ENCODE data around the gene VASN.
A peak's percentile ranks its signal among the peaks of the same experiment; 100 is the strongest.

VASN gene

DNA sequence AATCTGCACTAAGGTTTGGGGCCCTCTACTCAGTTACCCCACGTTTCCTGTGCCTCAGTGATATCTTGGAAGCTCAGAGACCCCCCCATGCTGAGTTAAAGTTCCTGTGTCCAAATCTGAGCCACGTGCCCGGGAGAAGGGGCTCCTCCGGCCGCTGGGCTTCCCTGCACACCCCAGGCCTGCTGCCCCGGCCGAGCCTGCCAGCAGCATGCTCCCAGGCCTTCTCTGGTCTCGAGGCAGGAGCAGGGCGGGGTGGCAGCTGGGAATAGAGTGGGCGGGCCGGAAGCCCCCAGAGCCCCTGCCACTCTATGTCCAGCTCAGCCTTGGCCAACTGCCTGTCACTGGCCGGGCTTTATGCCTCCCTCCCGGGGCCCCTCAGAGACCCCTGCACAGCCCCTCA lies 5.6 kb upstream of the VASN start:
- TF ChIP-seq, protein P1, sequence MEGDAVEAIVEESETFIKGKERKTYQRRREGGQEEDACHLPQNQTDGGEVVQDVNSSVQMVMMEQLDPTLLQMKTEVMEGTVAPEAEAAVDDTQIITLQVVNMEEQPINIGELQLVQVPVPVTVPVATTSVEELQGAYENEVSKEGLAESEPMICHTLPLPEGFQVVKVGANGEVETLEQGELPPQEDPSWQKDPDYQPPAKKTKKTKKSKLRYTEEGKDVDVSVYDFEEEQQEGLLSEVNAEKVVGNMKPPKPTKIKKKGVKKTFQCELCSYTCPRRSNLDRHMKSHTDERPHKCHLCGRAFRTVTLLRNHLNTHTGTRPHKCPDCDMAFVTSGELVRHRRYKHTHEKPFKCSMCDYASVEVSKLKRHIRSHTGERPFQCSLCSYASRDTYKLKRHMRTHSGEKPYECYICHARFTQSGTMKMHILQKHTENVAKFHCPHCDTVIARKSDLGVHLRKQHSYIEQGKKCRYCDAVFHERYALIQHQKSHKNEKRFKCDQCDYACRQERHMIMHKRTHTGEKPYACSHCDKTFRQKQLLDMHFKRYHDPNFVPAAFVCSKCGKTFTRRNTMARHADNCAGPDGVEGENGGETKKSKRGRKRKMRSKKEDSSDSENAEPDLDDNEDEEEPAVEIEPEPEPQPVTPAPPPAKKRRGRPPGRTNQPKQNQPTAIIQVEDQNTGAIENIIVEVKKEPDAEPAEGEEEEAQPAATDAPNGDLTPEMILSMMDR (IDR thresholded peaks at IDR 0.05; ENCODE audit: low read depth, low read length), result no peak
- in situ Hi-C loops (cut with HindIII; ENCODE audit: low sequenced_read_pairs), result no loop called here
- no peak for DNase-seq (ENCODE audit: low read depth, low spot score)
- no peak overlapping the region for H3K4me3 ChIP-seq (ENCODE audit: low read depth, low read length)

DNA sequence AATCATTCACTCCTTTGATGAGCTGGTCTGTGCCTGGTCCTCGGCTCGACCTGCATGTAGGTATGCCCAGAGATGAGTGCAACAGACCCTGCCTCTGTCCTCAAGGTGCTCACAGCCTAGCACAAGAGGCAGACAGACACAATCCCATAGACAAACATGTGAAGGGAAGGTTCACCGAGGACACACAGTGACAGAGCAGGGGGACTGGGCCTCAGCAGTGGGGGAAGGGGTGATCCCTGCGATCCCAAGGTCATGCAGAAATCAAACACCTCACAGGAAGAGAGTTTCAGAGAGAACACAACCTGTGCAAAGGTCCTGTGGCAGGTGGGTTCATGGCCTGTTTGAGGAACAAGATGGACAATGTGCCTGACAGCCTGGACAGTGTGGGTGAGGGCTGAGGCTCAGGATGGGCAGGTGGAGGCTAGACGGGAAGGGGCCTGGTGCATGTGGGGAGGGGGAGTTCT lies 4.2 kb upstream of the VASN start:
- DNase-seq (ENCODE audit: low read depth, low spot score), result no peak
- in situ Hi-C loops (cut with HindIII; ENCODE audit: low sequenced_read_pairs), result no loop called here
- H3K4me3 ChIP-seq (ENCODE audit: low read depth, low read length), result no peak overlapping the region
- TF ChIP-seq, protein P1 (IDR thresholded peaks at IDR 0.05; ENCODE audit: low read depth, low read length), result no peak

DNA sequence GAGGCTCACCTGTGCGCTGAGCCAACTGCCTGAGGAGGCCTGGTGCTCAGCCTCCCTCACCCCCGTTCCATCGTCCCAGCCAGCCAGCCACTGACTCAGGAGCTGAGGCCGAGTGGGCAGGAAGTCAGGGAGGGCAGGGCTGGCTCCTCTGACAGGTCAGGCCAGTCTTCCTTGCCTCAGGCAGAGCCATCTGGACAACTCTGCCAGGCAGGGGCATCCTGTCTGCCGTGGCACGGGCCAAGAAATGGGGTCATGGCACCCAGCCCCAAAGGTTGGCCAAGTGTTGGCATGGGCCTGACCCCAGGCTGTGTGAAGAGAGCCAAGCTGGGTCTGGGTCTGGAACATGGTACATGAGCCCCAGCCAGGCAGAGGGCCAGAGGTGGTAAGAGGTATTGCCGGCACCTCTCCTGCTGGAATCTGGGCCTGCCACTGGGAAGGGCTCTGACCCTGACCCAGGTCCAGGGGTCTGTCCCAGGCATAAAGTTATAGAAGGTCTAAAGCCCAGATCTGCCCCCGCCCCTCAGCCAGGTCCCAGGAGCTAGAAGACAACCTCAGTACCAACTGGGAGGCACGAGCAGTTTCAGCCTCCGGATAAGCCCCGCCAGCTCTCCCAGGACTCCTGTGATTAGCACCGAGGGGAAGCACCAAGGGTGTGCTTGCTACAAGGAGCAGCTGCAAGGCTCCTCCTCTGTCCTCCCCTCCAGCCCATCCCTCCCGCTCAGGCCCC lies 2.5 kb upstream of the VASN start:
- in situ Hi-C loops (cut with HindIII; ENCODE audit: low sequenced_read_pairs), result no loop called here
- TF ChIP-seq, protein P1 (IDR thresholded peaks at IDR 0.05; ENCODE audit: low read depth, low read length), result no peak
- H3K4me3 ChIP-seq (ENCODE audit: low read depth, low read length), result no peak overlapping the region
- no peak for DNase-seq (ENCODE audit: low read depth, low spot score)

DNA sequence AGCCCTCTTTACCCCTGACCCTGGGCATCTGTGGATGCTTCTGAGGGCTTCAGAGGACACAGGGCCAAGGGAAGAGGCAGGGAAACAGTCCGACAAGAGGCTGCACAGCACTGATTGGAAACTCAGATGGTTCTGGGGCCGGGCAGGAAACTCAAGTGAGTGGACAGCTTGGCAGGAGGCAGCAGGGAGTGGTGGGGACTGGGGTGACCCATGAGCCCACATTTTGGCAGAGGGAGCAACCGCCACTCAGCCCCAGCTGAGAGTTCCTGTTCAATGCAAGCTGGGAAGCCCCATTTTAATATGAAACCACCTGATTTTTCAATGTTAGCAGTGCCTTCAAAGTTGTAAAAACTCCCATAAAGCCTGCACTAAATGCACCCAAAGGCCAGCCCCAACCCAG lies 1.5 kb upstream of the VASN start:
- TF ChIP-seq, protein P1 (IDR thresholded peaks at IDR 0.05; ENCODE audit: low read depth, low read length), result no peak
- H3K4me3 ChIP-seq (ENCODE audit: low read depth, low read length), result no peak overlapping the region
- DNase-seq (ENCODE audit: low read depth, low spot score), result no peak
- in situ Hi-C loops (cut with HindIII; ENCODE audit: low sequenced_read_pairs), result no loop called here

GRCh38 chr16:4370570-4371356 lies 885 bp upstream of the VASN start:
- no peak overlapping the region for H3K4me3 ChIP-seq (ENCODE audit: low read depth, low read length)
- TF ChIP-seq, protein P1 (IDR thresholded peaks at IDR 0.05; ENCODE audit: low read depth, low read length), result no peak
- peak; percentile 67 for DNase-seq (ENCODE audit: low read depth, low spot score)

DNA sequence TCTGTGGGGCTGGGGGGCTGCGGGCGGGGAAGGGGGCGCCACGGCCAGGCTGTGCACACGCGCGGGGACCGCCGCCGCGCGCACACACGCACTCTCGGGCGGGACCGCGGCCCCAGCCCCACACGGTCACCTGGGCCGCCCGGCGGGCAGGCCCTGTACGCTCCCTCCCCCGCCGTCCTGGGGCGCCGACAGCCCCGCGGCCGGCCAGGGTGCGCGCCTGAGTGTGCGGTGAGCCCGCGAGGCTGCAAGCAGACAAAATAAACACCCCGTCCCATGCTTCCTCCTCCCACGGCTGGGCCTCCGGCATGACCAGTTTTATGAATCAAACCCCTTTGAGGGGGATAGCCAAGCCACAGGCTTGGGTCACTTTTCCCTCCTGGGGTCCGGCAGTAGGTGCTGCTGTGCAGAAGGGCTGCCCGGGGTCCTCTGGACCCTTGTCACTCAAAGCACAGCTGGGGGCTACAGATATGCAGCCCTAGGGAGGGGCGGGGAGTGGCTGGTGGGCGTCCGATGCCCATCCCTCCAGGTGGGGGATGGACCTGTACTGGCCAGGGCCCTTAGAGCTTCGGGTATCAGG lies 441 bp downstream of the VASN start:
- DNase-seq (ENCODE audit: low read depth, low spot score), result peak; percentile 40
- H3K4me3 ChIP-seq (ENCODE audit: low read depth, low read length), result peak overlapping the region; percentile 78
- in situ Hi-C loops (cut with HindIII; ENCODE audit: low sequenced_read_pairs), result no loop called here
- TF ChIP-seq, protein P1 (IDR thresholded peaks at IDR 0.05; ENCODE audit: low read depth, low read length), result no peak

More at GRCh38 chr16:4370570-4371356, 885 bp upstream of the VASN start:
- in situ Hi-C loops (cut with HindIII; ENCODE audit: low sequenced_read_pairs), result no loop called here

Data from astrocyte of the spinal cord (primary cell).